Hepatocyte (in vitro differentiated cells): ENCODE measurements around the gene DHX58. TPM values are rescaled to one million over a fixed set of nuclear protein-coding genes. Genes with fewer than 3 reads are reported as not detected.

ENCODE experiments used
- DNase-seq: peaks from one replicate; pipeline ENCODE4 v3.0.0-alpha.2; 2016; ENCODE audit warnings: low spot score
- H2AFZ ChIP-seq: fragments of 200-600 bp; sonication (generic); 2 replicates; pipeline ENCODE4 v1.6.0; 2016; ENCODE audit warnings: antibody characterized with exemption, mild to moderate bottlenecking
- H3K27ac ChIP-seq: fragments of 200-600 bp; sonication (generic); 2 replicates; pipeline ENCODE4 v1.5.1; 2016; ENCODE audit warnings: mild to moderate bottlenecking
- H3K27me3 ChIP-seq: fragments of 200-600 bp; sonication (generic); 2 replicates; pipeline ENCODE4 v1.6.1; 2016
- H3K36me3 ChIP-seq: fragments of 200-600 bp; sonication (generic); replicated peaks from 2 replicates; pipeline ENCODE4 v1.5.1; 2016; ENCODE audit warnings: low read depth; ENCODE audit not compliant: insufficient read depth
- H3K4me1 ChIP-seq: fragments of 200-600 bp; sonication (generic); 2 replicates; pipeline ENCODE4 v1.5.1; 2016; ENCODE audit warnings: mild to moderate bottlenecking, moderate library complexity; ENCODE audit not compliant: insufficient read depth
- H3K4me2 ChIP-seq: fragments of 200-600 bp; sonication (generic); 2 replicates; pipeline ENCODE4 v1.6.0; 2016
- H3K4me3 ChIP-seq: fragments of 200-600 bp; sonication (generic); 2 replicates; pipeline ENCODE4 v1.5.1; 2016; ENCODE audit warnings: mild to moderate bottlenecking
- H3K79me2 ChIP-seq: fragments of 200-600 bp; sonication (generic); 2 replicates; pipeline ENCODE4 v1.6.0; 2017; ENCODE audit warnings: mild to moderate bottlenecking
- H3K9me2 ChIP-seq: fragments of 200-600 bp; sonication (generic); replicated peaks from 2 replicates; pipeline ENCODE4 v1.6.0; 2017; ENCODE audit warnings: mild to moderate bottlenecking; ENCODE audit not compliant: insufficient read depth
- H3K9me3 ChIP-seq: fragments of 200-600 bp; sonication (generic); 2 replicates; pipeline ENCODE4 v1.5.1; 2016; ENCODE audit warnings: low read depth, mild to moderate bottlenecking
- H4K20me1 ChIP-seq: fragments of 200-600 bp; sonication (generic); 2 replicates; pipeline ENCODE4 v1.6.0; 2016; ENCODE audit warnings: mild to moderate bottlenecking; ENCODE audit not compliant: insufficient read depth, poor library complexity, severe bottlenecking
- EZH2 ChIP-seq: fragments of 200-600 bp; sonication (generic); IDR thresholded peaks from 2 replicates; pipeline ENCODE4 v1.6.1; 2016; ENCODE audit warnings: antibody characterized with exemption, mild to moderate bottlenecking, borderline replicate concordance
- EZH2phosphoT487 ChIP-seq: fragments of 200-600 bp; sonication (generic); IDR thresholded peaks from one replicate; pipeline ENCODE4 v1.6.1; 2018; ENCODE audit warnings: antibody characterized with exemption, mild to moderate bottlenecking, low read depth, moderate library complexity; ENCODE audit not compliant: unreplicated experiment, severe bottlenecking
- WGBS: methylation state at CpG from one replicate; pipeline ENCODE4 v1.1.6; 2016; ENCODE audit warnings: low lambda C conversion rate; ENCODE audit errors: missing lambda C conversion rate; 5-methylcytosine and 5-hydroxymethylcytosine counted together
- polyA plus RNA-seq: library from polyadenylated mRNA; unstranded; fragments of >200 nt; fragmentation: Nextera tagmentation; extraction: Ambion mirVana; gene quantifications from 2 replicates; pipeline ENCODE4 v1.2.1, GENCODE V29; 2016
- total RNA-seq: library from RNA; depleted of rRNA; stranded (reverse); fragments of >200 nt; gene quantifications from 2 replicates; pipeline ENCODE4 v1.2.3, GENCODE V29; 2014
- TF ChIP-seq, protein P1 (sequence below): fragments of 200-600 bp; sonication (generic); IDR thresholded peaks from 2 replicates; pipeline ENCODE4 v1.5.1; 2016; ENCODE audit warnings: antibody characterized with exemption, mild to moderate bottlenecking; ENCODE audit not compliant: poor library complexity

DHX58 gene
- total and polyA plus RNA-seq, 2 experiments from 2014 or later = 1.4 to 1.6 TPM

DNA sequence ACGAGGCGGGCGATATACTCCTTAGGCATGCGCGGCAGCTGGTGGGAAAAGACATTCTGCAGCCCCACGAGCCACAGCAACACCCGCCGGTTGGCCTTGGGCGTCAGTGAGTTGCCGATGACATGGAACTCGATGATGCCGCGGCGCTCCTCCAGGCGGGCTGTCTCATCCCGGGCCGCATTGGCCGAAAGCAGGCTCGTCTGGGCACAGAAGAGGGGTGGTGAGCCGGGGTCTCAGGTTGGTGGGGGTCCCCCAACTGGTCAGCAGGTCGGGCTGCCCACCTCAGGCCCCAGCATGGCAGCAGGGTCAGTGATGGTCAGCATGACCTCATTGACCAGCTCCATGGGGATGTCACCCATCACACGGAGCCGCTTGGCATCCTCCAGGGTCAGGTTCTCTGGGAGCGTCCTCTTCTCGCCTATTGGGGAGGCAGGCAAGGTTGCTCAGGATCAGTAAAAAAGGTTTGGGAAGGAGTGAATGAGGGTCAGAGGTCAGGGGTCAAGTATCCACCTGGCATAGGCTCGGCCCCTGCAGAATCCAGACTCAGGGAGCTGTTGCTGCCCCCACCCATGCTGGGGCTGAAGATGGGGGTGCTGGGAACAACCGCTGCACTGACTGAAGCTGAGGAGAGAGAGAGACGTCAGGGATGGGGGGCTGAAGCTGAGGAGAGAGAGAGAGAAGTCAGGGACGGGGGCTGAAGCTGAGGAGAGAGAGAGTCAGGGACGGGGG, 5.0 kb upstream of the DHX58 start:
- Histone ChIP-seq H3K9me2 (no peaks in the 10 kb centered on the region), H3K27me3 (no peaks in the 10 kb centered on the region), H4K20me1 (no peaks in the 10 kb centered on the region), H3K4me2 (no peak overlapping the region), H3K4me1 (peaks cover 7% of the 10 kb centered on the region), H3K79me2 (no peaks in the 10 kb centered on the region), H3K9me3 (no peaks in the 10 kb centered on the region), H3K27ac (no peak overlapping the region), H3K36me3 (no peaks in the 10 kb centered on the region), H3K4me3 (no peak overlapping the region), H2AFZ (no peak overlapping the region)
- DNase-seq = no peak
- TF ChIP-seq EZH2phosphoT487 = no peak
- TF ChIP-seq, protein P1, sequence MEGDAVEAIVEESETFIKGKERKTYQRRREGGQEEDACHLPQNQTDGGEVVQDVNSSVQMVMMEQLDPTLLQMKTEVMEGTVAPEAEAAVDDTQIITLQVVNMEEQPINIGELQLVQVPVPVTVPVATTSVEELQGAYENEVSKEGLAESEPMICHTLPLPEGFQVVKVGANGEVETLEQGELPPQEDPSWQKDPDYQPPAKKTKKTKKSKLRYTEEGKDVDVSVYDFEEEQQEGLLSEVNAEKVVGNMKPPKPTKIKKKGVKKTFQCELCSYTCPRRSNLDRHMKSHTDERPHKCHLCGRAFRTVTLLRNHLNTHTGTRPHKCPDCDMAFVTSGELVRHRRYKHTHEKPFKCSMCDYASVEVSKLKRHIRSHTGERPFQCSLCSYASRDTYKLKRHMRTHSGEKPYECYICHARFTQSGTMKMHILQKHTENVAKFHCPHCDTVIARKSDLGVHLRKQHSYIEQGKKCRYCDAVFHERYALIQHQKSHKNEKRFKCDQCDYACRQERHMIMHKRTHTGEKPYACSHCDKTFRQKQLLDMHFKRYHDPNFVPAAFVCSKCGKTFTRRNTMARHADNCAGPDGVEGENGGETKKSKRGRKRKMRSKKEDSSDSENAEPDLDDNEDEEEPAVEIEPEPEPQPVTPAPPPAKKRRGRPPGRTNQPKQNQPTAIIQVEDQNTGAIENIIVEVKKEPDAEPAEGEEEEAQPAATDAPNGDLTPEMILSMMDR = no peak
- no peak for TF ChIP-seq EZH2
- 92% methylated on average over 27 of the region's 30 CpGs for WGBS

DNA sequence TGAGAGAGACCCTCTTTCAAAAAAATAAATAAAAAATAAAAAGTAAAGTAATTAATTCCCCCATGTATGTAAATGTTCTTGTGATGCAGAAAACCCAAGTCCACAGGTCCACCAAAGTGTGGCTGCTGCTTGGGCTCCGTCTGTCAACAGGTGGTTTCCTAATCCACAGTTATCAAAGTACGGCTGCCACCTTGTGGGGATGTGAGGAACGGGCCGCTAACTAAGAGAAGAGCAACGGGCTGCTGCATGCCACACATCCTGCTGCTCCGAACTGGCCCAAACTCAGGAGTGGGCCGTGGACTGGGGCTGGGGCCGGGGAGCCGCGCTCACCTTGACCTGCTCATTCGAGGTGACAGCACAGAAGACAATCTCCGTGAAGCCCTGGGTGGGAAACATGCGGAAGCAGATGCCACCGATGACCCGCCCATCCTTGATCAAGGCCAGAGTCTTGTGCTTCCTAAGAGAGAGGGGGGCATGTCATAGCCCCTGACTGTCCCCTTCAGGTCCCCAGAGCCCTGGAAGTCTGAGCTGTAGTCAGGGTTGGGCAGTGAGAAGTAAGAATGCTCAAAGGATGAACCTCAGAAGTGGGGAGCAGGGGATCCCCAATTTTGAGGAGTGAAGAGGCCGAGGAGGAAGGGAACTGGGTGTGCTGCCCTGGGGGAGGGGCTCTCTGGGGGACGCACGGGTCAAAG, 4.3 kb upstream of the DHX58 start:
- Histone ChIP-seq H3K4me3 (no peak overlapping the region), H3K27ac (no peak overlapping the region), H3K4me1 (peaks cover 7% of the 10 kb centered on the region), H4K20me1 (no peaks in the 10 kb centered on the region), H3K4me2 (no peak overlapping the region), H3K9me2 (no peaks in the 10 kb centered on the region), H3K79me2 (no peaks in the 10 kb centered on the region), H3K9me3 (no peaks in the 10 kb centered on the region), H3K27me3 (no peaks in the 10 kb centered on the region), H3K36me3 (no peaks in the 10 kb centered on the region), H2AFZ (no peak overlapping the region)
- WGBS = 52% methylated on average over 18 of the region's 18 CpGs
- TF ChIP-seq, protein P1 = peak; percentile 88
- no peak for TF ChIP-seq EZH2
- peak; percentile 91 for DNase-seq

DNA sequence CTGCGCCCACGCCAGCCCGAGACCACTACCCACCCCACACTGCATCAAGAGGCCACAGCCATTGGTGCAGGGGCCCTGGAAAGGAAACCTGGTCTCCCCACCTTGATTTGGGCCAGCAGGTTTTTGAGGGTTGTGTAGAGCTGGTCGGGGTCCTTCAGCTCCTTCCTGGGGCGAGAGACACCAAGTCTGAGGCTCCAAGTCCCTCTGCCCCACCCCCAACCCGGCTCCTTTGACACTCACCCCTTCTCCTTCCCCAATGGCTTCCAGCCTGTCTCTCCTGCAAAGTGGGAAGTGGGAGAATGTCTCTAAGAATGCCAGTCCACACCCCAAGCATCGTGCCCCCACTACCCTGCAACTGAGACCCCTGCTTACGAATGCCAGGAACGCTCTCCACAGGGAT, 1.6 kb upstream of the DHX58 start:
- 98% methylated on average over 9 of the region's 9 CpGs for WGBS
- Histone ChIP-seq H3K79me2 (no peaks in the 10 kb centered on the region), H3K4me3 (no peak overlapping the region)

More for the DNA sequence above, 1.6 kb upstream of the DHX58 start:
- H3K27ac ChIP-seq = no peak overlapping the region
- no peak overlapping the region for H2AFZ ChIP-seq
- no peaks in the 10 kb centered on the region for H3K27me3 ChIP-seq
- no peaks in the 10 kb centered on the region for H4K20me1 ChIP-seq
- H3K4me2 ChIP-seq = no peak overlapping the region
- H3K9me3 ChIP-seq = no peaks in the 10 kb centered on the region
- no peaks in the 10 kb centered on the region for H3K36me3 ChIP-seq
- H3K9me2 ChIP-seq = no peaks in the 10 kb centered on the region
- no peak for TF ChIP-seq EZH2
- TF ChIP-seq, protein P1 = no peak
- no peak for TF ChIP-seq EZH2phosphoT487
- no peak for DNase-seq
- no peaks in the 10 kb centered on the region for H3K4me1 ChIP-seq
